GM21447 (cell line): ENCODE results near the gene ZDHHC9.

ENCODE experiments used
- ATAC-seq: cut with Tn5 transposase; IDR thresholded peaks from one replicate; pipeline ENCODE4 v1.9.1; 2021; ENCODE audit not compliant: unreplicated experiment

ZDHHC9 gene

DNA sequence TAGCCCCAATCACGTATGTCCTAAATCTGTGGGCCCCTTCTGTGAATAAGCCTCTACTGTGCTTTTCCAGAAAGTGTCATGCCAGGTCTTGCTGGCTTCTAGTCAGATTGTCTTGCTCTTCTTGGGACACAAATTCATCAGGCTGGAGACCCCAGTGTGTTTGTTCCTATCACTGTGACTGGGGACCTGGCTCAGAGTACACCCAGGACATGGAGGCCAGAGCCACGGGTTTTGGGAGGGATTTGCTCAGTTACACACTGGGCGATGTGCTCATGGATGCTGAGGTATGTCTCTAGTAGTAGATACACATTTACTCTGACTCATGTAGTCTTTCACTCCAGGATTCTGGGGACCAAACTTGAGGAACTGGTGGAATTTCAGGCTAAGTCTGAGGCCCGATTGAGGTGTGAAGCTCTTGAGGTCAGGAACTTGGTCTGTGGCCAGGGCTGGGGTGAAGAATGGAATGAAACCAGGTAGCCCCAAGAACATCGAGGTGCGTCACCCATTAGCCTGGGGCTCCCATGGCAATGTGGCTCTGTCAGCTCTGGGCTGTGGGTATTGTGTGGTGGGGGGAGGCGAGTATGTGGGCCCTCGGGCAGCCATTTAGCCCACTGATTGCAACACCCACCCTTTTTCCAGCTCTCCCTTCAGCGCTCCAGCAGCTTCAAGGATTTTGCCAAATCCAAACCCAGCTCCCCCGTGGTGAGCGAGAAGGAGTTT is 56.2 kb downstream of the ZDHHC9 start:
- no peak for ATAC-seq

DNA sequence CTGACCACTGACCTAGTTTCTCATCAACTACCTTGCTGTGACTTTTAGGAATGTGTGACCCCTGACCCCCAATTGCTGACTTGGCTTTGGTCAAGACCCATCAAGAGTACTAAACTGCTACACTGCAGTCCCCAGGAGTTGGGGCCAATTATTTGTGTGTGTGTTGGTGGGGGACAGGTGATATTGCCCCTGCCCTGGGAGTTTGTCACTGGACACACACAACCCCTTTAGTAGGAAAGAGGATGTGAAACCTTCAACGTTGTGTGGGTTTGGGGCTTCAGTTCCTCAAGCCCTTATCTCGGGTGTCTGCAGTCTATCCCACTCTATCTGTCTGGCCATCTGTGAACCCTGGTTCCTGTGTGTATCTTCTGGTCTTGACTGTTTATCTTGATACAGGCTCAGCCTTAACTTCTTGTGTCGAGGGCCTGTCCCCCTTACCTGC is 57.5 kb downstream of the ZDHHC9 start:
- ATAC-seq = peak; percentile 75

DNA sequence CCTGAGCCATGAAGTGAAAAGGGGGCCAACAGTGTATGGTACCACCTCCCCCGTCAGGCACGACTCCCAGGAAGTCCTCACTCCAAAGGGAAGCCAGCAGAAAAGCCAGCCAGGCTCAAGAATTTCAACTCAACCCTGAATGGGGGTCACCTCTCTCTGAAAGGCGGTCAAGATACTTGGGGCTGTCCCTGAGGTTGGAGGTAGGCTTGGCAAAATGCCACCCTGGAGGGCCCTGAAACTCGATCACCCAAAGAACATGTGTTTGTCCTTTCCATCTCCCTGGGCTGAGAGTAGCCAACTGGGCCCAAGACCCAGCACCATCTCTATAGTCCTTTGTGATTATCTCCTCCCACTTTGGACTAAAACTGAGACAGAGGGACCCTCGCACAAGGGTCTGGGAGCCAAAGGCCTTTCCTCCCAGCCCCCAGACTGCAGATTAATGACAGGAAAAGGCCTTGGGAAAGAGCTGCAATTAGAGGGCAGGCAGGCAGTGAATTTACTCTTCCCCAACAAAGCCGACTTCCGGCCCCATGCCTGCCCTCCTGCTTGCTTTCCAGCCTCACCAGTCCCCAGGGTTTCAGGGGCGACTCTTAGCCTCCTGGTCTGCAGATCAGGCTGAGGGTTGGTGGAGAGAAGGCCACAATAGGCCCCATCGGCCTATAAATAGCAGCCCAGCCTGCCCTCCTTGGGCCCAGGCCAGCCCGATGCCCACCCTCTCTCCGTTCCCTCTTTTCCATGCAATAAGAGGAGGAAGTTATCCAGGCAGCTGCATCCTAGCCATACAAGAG is 58.3 kb downstream of the ZDHHC9 start:
- no peak for ATAC-seq

DNA sequence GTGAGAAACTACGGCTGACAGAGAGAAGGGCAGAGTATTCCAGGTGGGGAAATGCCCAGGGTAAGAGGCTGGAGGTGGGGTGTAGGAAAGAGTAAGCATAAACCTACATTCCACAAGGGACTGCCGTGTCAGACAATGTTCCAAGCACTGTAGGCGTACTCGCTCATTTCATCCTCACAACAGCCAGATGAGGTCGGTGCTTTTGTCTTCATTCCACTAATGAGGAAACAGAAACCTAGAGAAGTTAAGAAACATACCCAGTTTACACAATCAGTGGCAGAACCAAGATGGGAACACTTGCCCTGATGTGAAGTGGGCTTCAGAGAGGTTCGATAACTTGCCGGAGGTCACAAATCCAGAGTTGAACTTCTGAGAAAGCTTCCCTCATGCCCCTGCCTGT is 59.3 kb downstream of the ZDHHC9 start:
- no peak for ATAC-seq

DNA sequence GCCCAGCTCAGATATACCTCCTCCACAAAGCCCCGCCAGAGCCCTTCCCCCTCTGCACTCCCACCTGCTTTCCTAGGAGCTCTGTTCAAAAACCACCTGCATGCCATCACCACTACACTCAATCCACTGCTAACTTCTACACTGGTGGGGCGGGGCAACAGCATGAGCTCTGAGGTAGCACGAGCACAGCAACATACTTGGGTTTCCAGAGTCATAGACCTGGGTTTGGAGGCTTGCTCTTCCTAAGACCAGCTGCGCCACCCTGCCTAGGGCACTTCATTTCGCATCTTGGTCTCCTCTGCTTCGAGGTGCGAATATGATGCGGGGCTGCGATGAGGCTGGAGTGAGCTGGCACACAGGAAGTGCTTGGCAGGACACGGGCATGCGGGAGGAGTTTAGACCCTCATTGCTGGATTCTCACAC is 60.4 kb downstream of the ZDHHC9 start:
- no peak for ATAC-seq

DNA sequence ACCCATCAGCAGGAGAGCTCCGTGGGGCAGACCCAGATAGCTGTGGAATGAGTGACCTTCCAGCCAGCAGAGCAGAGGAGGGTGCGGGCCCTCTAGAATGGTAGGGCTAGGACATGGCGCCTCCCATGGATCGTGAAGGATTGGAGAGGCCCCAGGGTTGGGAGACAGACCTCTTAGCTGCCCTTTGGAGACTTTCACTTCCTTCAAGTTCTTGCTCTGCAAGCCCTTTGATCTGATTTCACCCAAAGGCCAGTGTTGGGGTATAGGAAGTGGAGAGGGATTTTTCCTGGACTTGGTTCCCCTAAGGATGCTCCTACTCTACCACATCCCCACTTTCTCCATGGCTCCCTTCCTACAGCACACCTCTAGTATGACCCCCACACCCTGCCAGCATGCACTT is 61.0 kb downstream of the ZDHHC9 start:
- no peak for ATAC-seq

DNA sequence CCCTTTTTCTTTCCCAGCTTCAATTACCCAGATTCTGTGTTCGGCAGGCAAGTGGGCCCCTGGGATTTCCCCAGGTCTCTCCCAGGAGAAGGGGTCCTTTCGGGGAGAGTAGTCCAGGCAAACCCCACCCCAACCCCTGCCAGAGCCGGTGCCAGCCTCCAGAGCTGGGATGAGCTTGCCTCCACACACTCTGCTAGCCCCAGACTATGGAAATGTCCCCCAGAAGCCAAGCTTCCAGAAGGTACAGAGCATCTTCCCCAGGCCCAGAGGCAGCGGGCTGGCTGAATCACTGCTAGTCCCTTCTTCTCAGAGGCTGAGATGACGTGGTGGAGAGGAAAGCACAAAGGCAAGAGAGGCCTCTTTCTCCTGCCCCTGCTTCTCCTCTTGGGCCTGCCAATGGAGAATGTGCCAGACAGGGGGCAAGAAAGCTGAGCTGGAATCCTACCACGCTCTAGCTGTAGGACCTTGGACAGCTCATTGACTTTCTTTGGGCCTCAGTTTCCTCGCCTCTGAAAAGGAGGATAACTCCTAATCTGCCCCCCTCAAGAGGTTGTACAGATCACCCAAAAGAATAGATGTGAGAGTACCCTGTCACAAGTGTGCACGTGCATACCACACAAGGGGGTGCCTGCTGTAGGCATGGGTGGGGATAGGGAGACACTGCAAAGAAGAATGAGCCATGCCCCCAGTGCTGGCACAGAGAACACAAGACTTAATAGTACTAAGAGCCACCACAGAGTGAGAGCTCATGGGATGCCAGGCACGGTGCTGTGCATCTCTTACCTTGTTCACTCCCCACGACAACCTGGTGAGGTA is 61.8 kb downstream of the ZDHHC9 start:
- no peak for ATAC-seq

DNA sequence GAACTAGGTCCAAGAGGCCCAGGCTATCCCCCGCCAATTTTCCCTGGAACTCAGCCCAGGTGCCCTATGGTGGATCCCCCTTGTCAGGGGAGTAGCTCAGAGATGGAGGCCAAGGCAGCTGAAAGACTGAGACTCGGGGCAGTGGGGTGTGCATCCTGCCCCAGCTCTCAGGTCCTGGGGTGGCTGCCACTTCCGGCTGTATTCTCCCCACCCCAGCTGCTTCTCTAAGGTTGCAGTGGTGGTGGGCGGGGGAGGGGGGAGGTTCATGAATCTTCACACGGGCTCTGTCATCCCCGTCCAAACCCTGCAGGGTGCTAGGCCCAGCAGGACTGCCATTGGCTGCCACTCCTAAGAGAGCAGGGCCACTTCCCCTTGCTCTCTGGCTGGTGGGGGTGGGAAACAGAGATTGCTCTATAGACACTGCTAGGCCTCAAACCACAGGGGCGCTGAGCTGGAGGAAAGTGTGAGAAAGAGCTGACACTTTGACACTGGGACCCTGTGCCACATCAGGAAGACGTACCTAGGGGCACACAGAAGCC is 62.5 kb downstream of the ZDHHC9 start:
- peak; percentile 58 for ATAC-seq

DNA sequence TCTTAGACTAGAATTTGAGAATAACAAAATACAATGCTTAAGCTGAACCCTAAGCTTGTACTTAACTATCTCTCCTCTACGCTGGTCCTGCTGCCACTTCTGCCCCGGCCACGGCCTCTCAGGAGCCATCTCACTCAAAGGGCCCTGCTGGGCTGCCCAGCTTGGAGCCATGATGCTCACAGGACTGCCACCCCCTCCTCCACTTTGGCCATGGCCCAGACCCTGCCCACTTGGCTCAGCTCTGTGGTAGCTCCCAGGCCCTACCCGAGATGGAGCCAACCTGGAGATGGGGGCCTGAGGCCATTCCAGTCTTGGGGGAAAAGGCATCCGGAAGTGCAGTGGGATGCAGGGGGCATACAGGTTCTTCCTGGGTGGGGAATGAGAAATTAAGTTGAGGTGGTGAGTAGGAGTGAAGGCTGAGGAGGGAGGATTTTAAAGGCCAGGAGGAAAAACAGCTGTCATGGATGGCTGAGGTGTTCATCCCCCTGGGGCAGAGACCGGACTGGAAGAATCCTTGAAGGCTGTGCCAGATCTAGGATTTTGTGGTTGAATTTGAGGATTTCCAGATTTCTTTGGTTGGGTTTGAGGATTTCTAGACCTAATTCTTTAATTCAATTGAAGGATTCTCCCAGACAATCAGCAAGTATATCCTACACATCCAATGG is 63.1 kb downstream of the ZDHHC9 start:
- ATAC-seq = no peak

DNA sequence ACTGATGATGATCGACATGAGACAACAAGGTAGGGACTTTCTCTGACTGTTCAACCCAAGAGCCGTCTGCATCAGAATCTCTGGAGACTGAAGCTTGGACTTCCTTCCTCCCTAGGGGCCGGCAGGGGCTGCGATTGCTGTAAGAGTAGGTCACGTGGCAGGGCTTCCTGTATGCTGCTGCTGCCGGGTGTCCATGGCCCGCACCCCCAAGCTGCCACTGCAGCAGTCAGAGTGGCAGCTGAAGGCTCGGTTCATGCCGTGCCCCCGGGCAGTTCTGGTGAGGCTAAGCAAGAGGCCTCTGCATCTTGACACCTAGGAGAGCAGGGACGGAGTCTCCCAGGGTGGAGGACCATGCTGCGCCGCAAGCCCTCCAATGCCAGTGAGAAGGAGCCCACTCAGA is 63.9 kb downstream of the ZDHHC9 start, which contains the start of gene SASH3:
Gene SASH3 (plus strand): TSS at position 203 of the 400 bp plus-strand sequence. CDS start 149 bp downstream, at position 352.
- ATAC-seq = peak; percentile 29

DNA sequence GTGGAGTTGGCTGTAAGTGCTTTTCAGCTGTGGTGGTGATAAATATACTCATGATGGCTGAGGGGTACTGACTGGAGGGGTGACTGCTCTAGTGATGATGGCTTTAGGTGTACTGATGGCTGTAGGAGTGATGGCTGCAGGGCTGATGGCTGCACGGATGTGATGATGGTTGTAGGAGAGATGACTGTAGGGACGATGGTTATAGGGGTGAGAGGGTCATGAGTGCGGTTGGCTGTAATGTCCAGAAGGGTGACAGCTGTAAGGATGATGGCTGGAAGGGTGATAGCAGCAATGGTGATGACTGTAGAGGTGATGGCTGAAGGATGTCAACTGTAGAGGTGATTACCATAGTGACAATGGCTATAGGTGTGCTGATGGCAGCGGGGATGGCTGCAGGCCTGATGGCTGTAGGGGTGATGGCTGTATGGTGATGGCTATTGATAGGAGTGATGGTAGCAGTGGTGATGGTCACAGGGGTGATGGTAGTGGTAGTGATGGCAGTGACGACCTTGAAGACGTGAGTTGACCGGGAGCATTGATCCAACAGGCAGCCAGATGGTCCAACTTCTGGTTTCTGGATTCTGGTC is 64.5 kb downstream of the ZDHHC9 start:
- ATAC-seq = no peak

DNA sequence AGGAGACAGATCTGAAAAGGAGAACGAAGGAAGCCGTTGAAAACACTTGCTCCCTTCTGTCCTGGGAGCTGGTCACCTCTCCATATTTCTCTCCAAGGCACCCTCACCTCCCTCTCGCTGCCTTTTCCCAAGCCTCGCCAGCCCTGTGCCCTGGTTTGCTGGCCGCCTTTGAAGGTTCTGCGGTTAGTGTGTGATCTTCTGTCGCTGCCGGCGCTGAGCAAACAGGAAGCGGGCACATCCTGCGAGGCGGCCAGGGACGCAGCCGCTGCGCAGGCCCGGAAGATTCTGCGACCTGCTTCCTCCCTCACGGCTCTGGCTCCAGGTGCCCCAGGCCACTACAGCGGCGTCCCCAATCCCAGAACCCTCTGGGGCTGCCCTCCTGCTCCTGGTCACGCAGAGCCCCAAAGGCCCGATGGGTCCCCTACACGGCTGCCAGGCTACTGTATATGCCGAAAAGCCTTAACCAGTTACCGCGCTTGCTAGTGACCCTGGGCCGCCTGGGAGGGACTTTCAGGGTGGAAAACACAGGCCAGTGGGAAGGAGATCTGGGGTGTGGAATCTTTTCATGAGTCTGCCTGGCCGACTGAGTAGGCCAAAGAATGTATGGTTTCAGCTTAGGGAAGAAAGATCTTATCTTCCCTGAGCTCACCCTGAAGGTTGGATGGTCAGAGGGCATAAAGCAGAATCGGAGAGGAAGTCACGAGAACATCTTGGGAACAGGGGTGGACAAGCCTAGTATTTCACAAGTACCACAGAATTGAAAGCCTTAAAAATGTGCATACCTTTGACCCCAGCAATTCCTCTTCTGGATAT is 66.3 kb downstream of the ZDHHC9 start:
- no peak for ATAC-seq

DNA sequence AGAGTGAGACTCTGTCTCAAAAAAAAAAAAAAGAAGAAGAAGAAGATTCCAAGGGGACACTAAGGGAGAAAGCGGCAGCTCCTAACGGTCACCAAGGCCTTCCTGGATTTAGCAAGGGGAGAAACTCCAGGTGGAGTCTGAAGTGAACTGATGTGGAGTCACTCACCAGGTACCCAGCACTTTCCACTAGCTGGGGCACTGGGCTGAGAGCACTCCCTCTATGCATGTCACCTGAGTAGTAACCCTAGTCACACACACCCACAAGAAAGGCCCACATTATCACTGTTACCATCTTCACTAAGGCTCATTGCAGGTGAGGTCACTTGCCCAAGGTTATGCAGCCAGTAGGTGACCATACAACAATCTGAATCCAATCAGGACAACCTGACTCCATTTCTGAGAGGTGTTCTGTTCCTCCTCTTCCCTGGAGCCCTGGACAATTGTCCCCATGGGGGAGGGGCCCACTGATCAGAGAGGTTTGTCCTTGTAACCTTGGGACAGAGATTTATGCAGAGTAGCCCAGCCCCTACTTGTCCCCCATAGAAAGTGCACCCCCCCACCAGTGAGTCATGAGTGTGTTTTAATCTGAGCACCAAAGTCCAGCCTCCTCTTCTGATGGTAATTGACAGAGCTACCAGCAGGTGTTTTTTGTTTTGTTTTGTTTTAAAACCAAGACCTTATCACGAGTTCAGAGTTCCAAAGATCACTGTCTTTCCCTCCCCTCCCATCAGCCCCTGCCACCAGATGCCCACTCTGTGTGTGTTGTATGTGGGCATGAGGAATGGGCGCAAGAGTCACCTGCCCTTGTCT is 69.8 kb downstream of the ZDHHC9 start:
- ATAC-seq = no peak

DNA sequence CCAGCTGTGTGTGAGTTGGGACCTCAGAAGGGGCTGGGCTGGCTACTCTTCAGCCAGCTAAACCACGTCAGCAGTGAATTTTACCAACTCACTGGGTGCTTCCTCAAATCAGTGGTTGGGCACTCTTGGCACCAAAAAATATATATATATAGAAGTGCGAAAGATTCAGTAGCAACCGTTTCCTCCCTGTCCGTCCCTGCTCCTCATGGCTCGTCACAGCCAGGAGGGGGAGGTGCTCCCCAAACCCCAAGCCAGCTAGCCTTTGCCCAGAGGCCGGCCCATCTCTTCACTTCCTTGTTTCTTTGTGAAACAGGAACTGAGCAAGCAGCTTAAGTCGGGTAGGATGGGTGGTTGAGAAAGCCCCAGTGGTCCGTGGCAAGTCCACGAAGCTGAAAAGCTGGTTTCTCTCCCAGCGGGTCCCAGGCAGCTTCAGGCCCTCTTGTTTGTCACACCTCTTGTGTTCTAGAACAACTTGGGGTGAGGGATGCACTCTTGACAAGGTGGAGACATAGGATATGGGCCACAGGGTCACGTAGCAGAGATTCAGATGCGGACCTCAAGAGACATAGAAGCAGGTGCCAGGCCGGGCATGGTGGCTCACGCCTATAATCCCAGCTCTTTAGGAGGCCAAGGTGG is 70.8 kb downstream of the ZDHHC9 start:
- peak; percentile 64 for ATAC-seq

DNA sequence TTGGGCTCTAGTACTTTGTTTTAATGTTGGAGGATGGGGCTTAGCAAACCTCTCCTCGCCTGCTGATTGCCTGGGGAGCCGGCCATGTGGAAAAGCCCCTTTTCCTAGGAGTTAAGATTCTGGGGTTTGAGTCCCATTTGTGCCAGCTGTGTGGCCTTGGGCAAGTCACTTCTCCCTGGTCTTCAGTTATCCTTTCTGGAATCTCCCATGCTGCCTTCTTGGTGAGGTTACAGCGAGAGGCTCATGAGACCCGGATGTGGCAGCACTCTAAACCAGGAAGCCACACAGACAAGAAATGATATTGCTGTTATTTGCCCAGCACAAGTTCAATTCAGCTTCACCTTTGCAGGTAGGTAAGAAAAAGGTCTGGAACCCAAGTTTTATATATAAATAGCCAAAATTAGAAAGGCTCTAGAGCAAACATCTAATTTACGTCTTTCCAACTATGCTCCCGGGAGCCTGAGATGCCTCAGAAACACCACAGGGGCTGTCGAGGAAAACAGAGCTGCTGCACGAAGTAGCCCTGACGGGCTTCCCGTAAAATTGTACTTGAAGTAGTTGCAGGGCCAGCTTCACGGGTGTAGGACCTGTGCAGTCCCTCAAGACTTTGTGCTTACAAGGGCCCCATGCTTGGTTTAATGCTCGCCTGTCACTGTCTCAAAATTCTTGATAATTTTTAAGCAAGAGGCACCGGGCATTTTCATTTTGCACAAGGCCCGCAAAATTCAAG is 72.3 kb downstream of the ZDHHC9 start:
- no peak for ATAC-seq

DNA sequence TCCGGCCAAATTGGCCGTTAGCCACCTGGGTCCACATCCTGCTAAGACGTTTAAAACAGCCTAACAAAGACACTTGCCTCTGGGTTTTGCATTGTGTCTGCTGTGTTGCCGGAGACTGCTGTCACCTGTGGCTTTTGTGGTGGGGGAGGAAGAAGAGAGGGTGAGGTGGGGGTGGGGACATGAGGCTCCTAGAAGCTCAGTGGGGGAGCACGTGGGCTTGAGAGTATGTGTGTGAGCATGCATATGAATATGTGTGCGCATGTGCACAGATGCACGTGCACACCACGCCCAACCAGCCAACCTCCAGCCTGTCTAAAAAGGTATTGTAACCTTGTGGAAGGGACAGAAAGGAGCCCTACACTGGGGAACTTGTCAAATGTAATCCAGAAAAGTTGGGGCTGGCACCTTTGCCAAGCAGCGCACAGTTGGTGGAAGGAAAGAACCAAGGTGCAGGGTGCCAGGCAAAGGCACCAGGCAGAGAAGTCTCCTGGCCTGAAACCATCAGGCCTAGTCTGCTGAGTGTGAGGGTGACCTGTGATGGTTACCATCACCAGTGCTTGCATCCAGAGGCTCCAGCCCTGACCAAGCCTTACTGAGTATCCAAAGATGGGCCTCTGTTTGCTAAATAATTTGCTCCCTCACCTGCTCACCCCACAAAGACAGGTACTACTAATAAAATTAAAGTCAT is 74.1 kb downstream of the ZDHHC9 start:
- peak; percentile 35 for ATAC-seq
